Natural killer cell treated with Interleukin-12 subunit alpha and Interleukin-12 subunit beta and Interleukin-15 and Interleukin-18, amount 100 ng/mL, for 72 hours (primary cell): ENCODE results near the gene TSR2. TPM values are rescaled to one million over a fixed set of nuclear protein-coding genes. Genes with fewer than 3 reads are reported as not detected.

Experiments
- ATAC-seq, 2 donors: fragments of 150-1000 bp; cut with Tn5 transposase in 1 of 2; sonication (Bioruptor Pico), chemical (Tn5 transposase) in 1 of 2; 2 replicates each; pipeline ENCODE4 v1.10.0; 2021
- DNase-seq: peaks from one replicate; pipeline ENCODE4 v3.0.0; 2022; ENCODE audit warnings: low spot score
- H3K27ac Mint-ChIP-seq, 2 donors: 1 replicate in 1 of 2; 2 replicates in 1 of 2; pipeline ENCODE4 v1.8.0; 2022; ENCODE audit warnings: mixed read lengths in 2 of 2, mild to moderate bottlenecking in 1 of 2, moderate library complexity in 1 of 2
- H3K27me3 Mint-ChIP-seq, 2 donors: 1 replicate in 1 of 2; 2 replicates in 1 of 2; pipeline ENCODE4 v1.8.0; 2022; ENCODE audit warnings: mixed read lengths in 2 of 2
- H3K36me3 Mint-ChIP-seq: one replicate; pipeline ENCODE4 v1.8.0; 2022; ENCODE audit warnings: mixed read lengths
- H3K4me1 Mint-ChIP-seq, 2 donors: 1 replicate in 1 of 2; 2 replicates in 1 of 2; pipeline ENCODE4 v1.8.0; 2022; ENCODE audit warnings: low read depth in 2 of 2, mixed read lengths in 2 of 2, mild to moderate bottlenecking in 1 of 2
- H3K4me3 Mint-ChIP-seq: one replicate; pipeline ENCODE4 v1.8.0; 2022; ENCODE audit warnings: mixed read lengths
- H3K9me3 Mint-ChIP-seq: 2 replicates; pipeline ENCODE4 v1.8.0; 2022; ENCODE audit warnings: mixed read lengths
- total RNA-seq, 2 donors: library from RNA; stranded (reverse); gene quantifications; one replicate each; pipeline ENCODE4 v1.2.3, GENCODE V29; 2022

Gene TSR2
- total RNA-seq, 2 donors from 2014 or later = 43.2 to 52.8 TPM

DNA sequence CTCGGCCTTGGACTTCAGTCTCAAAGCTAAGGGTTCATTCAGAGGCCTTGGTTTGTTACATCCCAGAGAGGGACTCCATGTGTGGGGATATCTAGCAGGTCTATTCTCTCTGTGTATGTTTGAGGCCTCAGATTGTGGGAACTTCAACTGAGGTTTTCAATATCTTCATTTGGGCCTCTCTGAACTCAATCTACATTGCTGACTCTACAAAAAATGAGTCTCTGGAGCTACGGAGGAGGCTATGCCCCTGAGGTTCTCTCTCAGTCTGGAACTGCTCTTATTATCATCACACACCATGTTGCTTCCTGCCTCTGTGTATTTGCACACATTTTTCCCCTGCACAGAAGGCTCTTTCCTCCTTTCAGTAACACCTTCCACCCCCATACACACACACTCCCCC, 5.1 kb upstream of the TSR2 start:
- Mint-ChIP-seq H3K9me3 (no peaks in the 10 kb centered on the region), H3K27ac (no peak overlapping the region), H3K27me3 (peaks cover 0 to 4% of the 10 kb centered on the region in 2 donors), H3K36me3 (no peaks in the 10 kb centered on the region), H3K4me1 (peaks cover 0 to 4% of the 10 kb centered on the region in 2 donors), H3K4me3 (no peak overlapping the region)
- DNase-seq = no peak
- no peak for ATAC-seq

- H3K27ac Mint-ChIP-seq = no peak overlapping the region
- peaks cover 5% of the 10 kb centered on the region for H3K36me3 Mint-ChIP-seq
- DNase-seq = no peak
- H3K4me1 Mint-ChIP-seq = peaks cover 14 to 17% of the 10 kb centered on the region in 2 donors
- H3K27me3 Mint-ChIP-seq = peaks cover 0 to 5% of the 10 kb centered on the region in 2 donors
- no peak overlapping the region for H3K4me3 Mint-ChIP-seq
- no peaks in the 10 kb centered on the region for H3K9me3 Mint-ChIP-seq
- ATAC-seq = no peak
Observed at GRCh38 chrX:54442790-54443189, 2.6 kb downstream of the TSR2 start.

GRCh38 chrX:54444752-54445151, 4.5 kb downstream of the TSR2 start:
- Mint-ChIP-seq H3K36me3 (peaks cover 5% of the 10 kb centered on the region), H3K27me3 (peaks cover 0 to 5% of the 10 kb centered on the region in 2 donors), H3K27ac (no peak overlapping the region), H3K4me1 (peaks cover 14 to 16% of the 10 kb centered on the region in 2 donors), H3K9me3 (no peaks in the 10 kb centered on the region), H3K4me3 (no peak overlapping the region)
- ATAC-seq = no peak
- no peak for DNase-seq

- H3K36me3 Mint-ChIP-seq = peaks cover 5% of the 10 kb centered on the region
Observed at GRCh38 chrX:54446084-54446483, 5.9 kb downstream of the TSR2 start.

DNA sequence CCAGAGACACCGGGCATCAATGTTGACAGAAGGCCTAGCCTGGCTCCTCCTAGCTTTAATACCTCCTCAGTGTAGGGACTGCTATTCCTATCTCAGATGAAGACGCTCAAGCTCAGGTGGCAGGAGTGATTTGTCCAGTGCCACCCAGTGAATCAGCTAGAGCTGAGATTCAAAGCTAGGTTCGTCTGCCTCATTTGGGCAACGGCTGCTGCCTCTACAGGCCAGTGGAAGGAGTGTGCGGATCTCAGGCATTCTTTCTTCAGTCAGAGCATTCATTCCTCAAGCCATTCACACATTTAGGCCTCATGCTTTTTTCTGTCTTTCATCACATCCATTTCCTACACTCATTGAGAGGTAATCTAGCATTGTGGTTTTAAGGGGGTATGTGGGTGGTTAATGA, 7.3 kb downstream of the TSR2 start:
- Mint-ChIP-seq H3K4me3 (no peak overlapping the region), H3K9me3 (no peaks in the 10 kb centered on the region), H3K36me3 (peaks cover 5% of the 10 kb centered on the region), H3K27ac (no peak overlapping the region), H3K27me3 (peaks cover 0 to 5% of the 10 kb centered on the region in 2 donors), H3K4me1 (peaks cover 0 to 3% of the 10 kb centered on the region in 2 donors)
- no peak for DNase-seq
- peak in 1 of 2 donors; percentile 25 for ATAC-seq

More at GRCh38 chrX:54446084-54446483, 5.9 kb downstream of the TSR2 start:
- DNase-seq (no peak), ATAC-seq (no peak)
- no peaks in the 10 kb centered on the region for H3K9me3 Mint-ChIP-seq
- no peak overlapping the region for H3K4me3 Mint-ChIP-seq
- H3K27ac Mint-ChIP-seq = no peak overlapping the region
- H3K4me1 Mint-ChIP-seq = peaks cover 10 to 14% of the 10 kb centered on the region in 2 donors
- peaks cover 0 to 5% of the 10 kb centered on the region in 2 donors for H3K27me3 Mint-ChIP-seq

GRCh38 chrX:54449929-54450328, 9.7 kb downstream of the TSR2 start:
- H3K27ac Mint-ChIP-seq = no peak overlapping the region
- DNase-seq (no peak), ATAC-seq (no peak)
- H3K9me3 Mint-ChIP-seq = no peaks in the 10 kb centered on the region
- H3K36me3 Mint-ChIP-seq = no peaks in the 10 kb centered on the region
- no peak overlapping the region for H3K4me3 Mint-ChIP-seq
- H3K4me1 Mint-ChIP-seq = peaks cover 0 to 3% of the 10 kb centered on the region in 2 donors
- H3K27me3 Mint-ChIP-seq = peaks cover 0 to 6% of the 10 kb centered on the region in 2 donors

DNA sequence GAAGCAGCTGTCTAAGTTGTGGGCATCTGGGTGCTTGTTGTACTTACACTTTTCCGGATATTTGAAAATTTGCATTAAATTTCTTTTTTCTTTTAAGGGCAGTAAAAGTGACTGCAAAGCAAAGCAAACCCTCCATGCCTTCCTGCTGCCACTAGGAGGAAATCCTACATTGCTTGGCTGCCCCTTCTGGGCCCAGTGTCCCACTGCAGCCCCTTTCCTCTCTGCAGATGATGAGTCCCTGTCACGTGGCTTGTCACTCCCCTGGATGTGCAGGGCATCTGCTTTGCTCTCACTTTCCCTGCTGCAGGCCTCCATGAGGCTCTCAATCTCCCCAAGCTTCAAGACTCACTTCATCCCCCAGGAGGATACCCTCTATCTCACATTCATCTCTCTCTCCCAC, 12.7 kb downstream of the TSR2 start:
- ATAC-seq (no peak), DNase-seq (no peak)
- Mint-ChIP-seq H3K9me3 (no peaks in the 10 kb centered on the region), H3K4me3 (no peak overlapping the region), H3K27ac (no peak overlapping the region), H3K4me1 (no peaks in the 10 kb centered on the region), H3K27me3 (peaks cover 0 to 3% of the 10 kb centered on the region in 2 donors), H3K36me3 (no peaks in the 10 kb centered on the region)

GRCh38 chrX:54470054-54470760, 30.0 kb downstream of the TSR2 start:
- DNase-seq (no peak), ATAC-seq (no peak)
- no peaks in the 10 kb centered on the region for H3K4me1 Mint-ChIP-seq
- H3K27ac Mint-ChIP-seq = no peak overlapping the region
- H3K4me3 Mint-ChIP-seq = no peak overlapping the region
- peaks cover 0 to 2% of the 10 kb centered on the region in 2 donors for H3K27me3 Mint-ChIP-seq
- H3K9me3 Mint-ChIP-seq = no peaks in the 10 kb centered on the region
- H3K36me3 Mint-ChIP-seq = no peaks in the 10 kb centered on the region

DNA sequence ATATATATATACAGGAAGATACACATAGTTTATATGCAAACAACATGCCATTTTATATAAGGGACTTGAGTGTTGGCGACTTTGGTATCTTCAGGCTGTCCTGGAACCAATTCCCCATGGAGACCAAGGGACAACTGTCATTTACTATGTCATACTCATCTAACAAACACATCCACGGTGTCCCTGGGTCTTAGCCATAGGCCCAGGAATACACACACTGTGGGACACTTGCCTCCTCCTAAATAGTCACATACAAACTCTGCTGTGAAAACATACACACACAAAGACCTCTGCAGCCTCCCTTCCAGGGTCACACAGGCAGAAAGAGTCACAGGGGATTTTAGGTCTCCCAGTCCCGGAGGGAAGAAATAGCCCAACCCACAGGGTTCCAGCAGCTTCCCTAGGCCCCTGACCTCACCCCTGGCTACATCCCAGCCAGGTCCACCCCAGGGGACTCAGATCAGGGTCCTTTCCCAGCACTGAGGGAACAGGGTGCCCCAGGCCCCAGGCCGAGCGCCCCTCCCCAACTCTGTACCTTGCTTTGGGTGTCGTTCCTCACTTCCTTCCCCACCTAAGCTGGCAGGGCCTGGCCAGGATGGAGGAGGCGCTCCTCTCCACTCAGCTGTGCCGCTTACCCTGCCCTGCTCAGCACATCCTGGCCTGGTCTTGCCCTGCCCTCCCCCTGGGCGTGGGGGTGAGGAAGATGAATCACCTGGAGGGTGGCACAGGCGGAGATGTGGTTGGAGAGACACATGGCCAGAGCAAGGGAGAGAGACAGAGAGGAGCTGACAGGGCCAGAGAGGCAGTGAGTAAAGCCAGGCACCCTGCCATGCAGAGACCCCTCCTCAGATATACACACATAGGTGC, 34.0 kb downstream of the TSR2 start:
- H3K27ac Mint-ChIP-seq = no peak overlapping the region
- DNase-seq = no peak
- H3K36me3 Mint-ChIP-seq = no peaks in the 10 kb centered on the region
- H3K27me3 Mint-ChIP-seq = peaks cover 0 to 4% of the 10 kb centered on the region in 2 donors
- H3K9me3 Mint-ChIP-seq = no peaks in the 10 kb centered on the region
- no peaks in the 10 kb centered on the region for H3K4me1 Mint-ChIP-seq
- ATAC-seq = peak in 1 of 2 donors; percentile 7
- H3K4me3 Mint-ChIP-seq = no peak overlapping the region

DNA sequence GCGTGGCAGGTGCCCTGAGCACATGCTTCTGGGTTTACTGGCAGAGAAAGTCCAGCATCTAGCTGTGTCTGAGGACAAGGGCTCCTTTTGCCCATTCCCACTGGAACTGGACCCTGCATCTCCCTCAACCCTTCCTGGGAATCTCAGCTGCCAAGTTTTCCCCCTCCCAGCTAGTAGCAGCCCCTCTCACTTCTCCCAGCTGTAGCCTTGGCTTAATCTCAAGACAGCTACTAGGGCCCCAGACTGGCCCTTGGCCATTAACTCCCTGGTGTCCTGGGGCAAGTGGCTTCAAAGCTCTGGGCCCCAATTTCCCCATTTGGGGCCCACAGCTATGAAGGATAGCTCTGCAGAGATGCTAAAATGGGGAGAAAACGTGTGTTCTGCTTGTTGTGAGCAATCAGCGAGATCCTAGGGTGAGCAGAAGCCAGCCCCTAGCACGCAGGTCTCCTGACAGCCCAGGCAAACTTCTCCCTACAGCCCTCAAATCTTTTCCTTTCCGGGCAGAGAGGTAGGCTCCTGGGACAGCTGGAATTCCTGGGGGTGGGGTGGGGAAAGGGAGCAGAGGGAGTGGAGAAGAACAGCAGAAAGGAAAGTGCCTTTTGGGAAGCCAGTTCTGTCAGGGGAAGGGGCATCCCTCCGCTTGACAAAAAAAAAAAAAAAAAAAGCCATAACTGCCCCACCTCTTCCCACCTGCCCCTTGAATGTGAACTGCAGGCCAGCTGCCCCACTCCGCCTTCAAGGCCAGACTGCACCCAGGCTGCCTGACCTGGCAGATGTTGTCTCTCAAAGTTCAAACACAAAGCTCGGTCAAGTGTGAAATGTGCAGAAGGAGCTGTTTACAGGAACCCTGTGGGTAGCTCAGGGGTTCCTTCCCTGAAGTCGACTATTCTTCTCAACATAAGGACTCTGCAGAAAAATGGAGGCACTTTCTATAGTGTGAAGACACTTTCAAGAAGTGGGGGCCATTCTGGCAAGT, 39.2 kb downstream of the TSR2 start:
- H3K27me3 Mint-ChIP-seq = peaks cover 0 to 20% of the 10 kb centered on the region in 2 donors
- no peaks in the 10 kb centered on the region for H3K36me3 Mint-ChIP-seq
- no peak for DNase-seq
- no peak overlapping the region for H3K4me3 Mint-ChIP-seq
- no peak for ATAC-seq
- H3K4me1 Mint-ChIP-seq = no peaks in the 10 kb centered on the region
- no peak overlapping the region for H3K27ac Mint-ChIP-seq
- no peaks in the 10 kb centered on the region for H3K9me3 Mint-ChIP-seq

- Mint-ChIP-seq H3K9me3 (no peaks in the 10 kb centered on the region), H3K27me3 (peaks cover 0 to 25% of the 10 kb centered on the region in 2 donors), H3K27ac (no peak overlapping the region), H3K36me3 (no peaks in the 10 kb centered on the region), H3K4me3 (no peak overlapping the region), H3K4me1 (no peaks in the 10 kb centered on the region)
- DNase-seq (no peak), ATAC-seq (no peak)
Observed at GRCh38 chrX:54482839-54483593, 42.8 kb downstream of the TSR2 start.

GRCh38 chrX:54483946-54484345, 43.7 kb downstream of the TSR2 start:
- DNase-seq (no peak), ATAC-seq (no peak)
- Mint-ChIP-seq H3K27ac (no peak overlapping the region), H3K9me3 (no peaks in the 10 kb centered on the region), H3K27me3 (peaks cover 0 to 27% of the 10 kb centered on the region in 2 donors), H3K4me3 (no peak overlapping the region), H3K36me3 (no peaks in the 10 kb centered on the region), H3K4me1 (no peaks in the 10 kb centered on the region)

- no peaks in the 10 kb centered on the region for H3K9me3 Mint-ChIP-seq
- peaks cover 0 to 27% of the 10 kb centered on the region in 2 donors for H3K27me3 Mint-ChIP-seq
- no peak overlapping the region for H3K4me3 Mint-ChIP-seq
- H3K36me3 Mint-ChIP-seq = no peaks in the 10 kb centered on the region
- H3K4me1 Mint-ChIP-seq = no peaks in the 10 kb centered on the region
- DNase-seq = no peak
- no peak overlapping the region for H3K27ac Mint-ChIP-seq
- ATAC-seq = peak in 1 of 2 donors; percentile 30
Observed at GRCh38 chrX:54484666-54485065, 44.5 kb downstream of the TSR2 start.
